H1 (cell line): ENCODE measurements around the gene GAS7. TPM values are rescaled to one million over a fixed set of nuclear protein-coding genes. Genes with fewer than 3 reads are reported as not detected.

Experiments
- ASH2L ChIP-seq: fragments of 200-600, 300-600 bp; sonication (generic); IDR thresholded peaks from one replicate; pipeline ENCODE4 v1.7.1; 2017; ENCODE audit warnings: low read length
- polyA plus RNA-seq, 7 experiments: library from polyadenylated mRNA; depleted of rRNA in 3 of 7; stranded (reverse) in 5 of 7; unstranded in 2 of 7; fragments of >200 nt in 5 of 7; fragments of 200-250 nt in 2 of 7; gene quantifications; 1 replicate in 5 of 7; 2 replicates in 1 of 7; 4 replicates in 1 of 7; pipeline versions ENCODE4 v1.2.1 to v1.2.3, GENCODE V29; 2011 to 2013; ENCODE audit warnings: missing spikeins in 2 of 7, mixed read lengths in 2 of 7
- total RNA-seq: library from RNA; stranded (reverse); fragmentation: NEBNext Ultra II Directional; extraction: Animal tissue kit (Norgen Biotek cat#: 25700); gene quantifications from 2 replicates; pipeline ENCODE4 v1.2.1, GENCODE V29; 2021

Gene GAS7
- total and polyA plus RNA-seq, 2 of the 8 experiments (the other 6 are each of a cell fraction or from before 2014, with no cell fraction given): 5.0 to 14.5 TPM

DNA sequence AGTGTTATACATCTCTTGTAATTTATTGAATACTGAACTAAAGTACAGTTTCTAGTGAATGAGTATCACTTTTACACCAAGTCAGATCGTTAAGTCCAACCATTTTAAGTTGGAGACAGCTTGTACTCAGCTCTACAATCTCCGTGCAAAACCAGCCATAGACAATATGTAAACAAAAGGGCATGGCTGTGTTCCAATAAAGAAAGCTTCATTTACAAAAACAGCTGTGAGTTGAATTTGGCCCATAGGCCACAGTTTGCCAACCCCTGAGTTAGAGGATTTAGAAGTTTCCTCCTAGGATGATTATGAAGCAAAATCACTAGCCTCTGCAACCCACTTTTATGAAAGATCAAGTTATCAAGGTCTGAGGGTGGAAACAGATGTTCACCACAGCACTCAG, 187.7 kb downstream of the GAS7 start (continued):
- TF ChIP-seq ASH2L: no peak
